AG04449 (cell line): ENCODE measurements around the gene CHRNB1.

ENCODE experiments used
- CTCF ChIA-PET: fragments of 350-600 bp; formaldehyde crosslinking; extraction: SDS; loops from one replicate; lab custom pipeline; 2021; ENCODE audit warnings: antibody characterized with exemption; lab: Yijun Ruan, JAX
- POLR2A ChIA-PET: fragments of 400-600, 350-600 bp; formaldehyde crosslinking; extraction: SDS; loops from one replicate; lab custom pipeline; 2020; ENCODE audit warnings: antibody characterized with exemption, inconsistent platforms; lab: Yijun Ruan, JAX
- DNase-seq: peaks from one replicate; pipeline ENCODE4 v3.0.0-alpha.2; 2010; ENCODE audit warnings: low read depth, low spot score
- H3K4me3 ChIP-seq: 2 replicates; pipeline ENCODE4 v1.5.1; 2011; ENCODE audit warnings: low read depth, mild to moderate bottlenecking, control low read depth, low read length
- TF ChIP-seq, protein P1 (sequence below): IDR thresholded peaks from one replicate; pipeline ENCODE4 v1.5.1; 2011; ENCODE audit warnings: mild to moderate bottlenecking, moderate library complexity, low read length, control low read depth, inconsistent platforms; ENCODE audit not compliant: insufficient read depth; ENCODE audit errors: missing control alignments

Gene CHRNB1

DNA sequence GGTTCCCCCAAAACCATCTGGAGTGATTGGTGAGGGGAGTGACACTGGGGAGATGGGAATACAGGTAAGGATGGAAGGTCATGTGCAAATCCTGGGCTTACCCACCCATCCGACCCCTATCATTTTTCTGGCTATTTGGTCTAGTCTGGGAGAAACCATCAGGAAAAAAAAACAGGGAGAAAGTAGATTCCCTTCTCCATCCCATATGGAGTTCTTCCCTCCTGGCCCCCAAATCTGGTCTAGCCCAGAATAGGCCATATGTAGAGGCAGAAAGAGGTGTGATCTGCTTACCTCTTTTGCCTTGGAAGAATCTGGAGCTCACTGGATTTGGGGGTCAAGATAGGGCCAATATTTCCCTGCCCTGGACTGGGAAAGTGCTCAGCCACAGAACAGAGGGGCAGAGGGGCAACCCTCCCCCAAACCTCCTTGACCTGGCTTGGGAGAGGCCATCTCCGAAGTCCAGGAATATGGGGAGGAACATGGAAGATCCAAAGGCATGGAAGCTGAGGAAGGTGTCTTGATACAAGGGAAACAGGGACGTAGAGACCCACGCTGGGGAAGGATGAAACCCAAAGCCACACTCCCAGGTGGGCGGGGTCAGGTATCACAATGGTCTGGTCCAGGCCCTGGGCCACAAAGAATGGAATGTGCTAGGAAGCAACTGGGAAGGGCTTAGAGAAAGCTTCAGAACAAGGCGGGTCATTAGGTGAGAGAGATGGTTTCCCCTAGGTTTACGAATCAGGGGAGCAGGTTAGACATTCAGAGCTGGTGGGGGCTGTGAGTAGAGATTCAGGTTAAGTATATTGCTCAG is 16.2 kb downstream of the CHRNB1 start:
- TF ChIP-seq, protein P1, sequence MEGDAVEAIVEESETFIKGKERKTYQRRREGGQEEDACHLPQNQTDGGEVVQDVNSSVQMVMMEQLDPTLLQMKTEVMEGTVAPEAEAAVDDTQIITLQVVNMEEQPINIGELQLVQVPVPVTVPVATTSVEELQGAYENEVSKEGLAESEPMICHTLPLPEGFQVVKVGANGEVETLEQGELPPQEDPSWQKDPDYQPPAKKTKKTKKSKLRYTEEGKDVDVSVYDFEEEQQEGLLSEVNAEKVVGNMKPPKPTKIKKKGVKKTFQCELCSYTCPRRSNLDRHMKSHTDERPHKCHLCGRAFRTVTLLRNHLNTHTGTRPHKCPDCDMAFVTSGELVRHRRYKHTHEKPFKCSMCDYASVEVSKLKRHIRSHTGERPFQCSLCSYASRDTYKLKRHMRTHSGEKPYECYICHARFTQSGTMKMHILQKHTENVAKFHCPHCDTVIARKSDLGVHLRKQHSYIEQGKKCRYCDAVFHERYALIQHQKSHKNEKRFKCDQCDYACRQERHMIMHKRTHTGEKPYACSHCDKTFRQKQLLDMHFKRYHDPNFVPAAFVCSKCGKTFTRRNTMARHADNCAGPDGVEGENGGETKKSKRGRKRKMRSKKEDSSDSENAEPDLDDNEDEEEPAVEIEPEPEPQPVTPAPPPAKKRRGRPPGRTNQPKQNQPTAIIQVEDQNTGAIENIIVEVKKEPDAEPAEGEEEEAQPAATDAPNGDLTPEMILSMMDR: no peak
- H3K4me3 ChIP-seq: no peak overlapping the region
- CTCF ChIA-PET: interaction anchor here (0.6 to 1.3 kb wide), 5 partner anchors 13 to 165 kb away, joined by 3 to 5 read pairs (median 3); no protein-coding TSS in a partner anchor
- POLR2A ChIA-PET: interaction anchor here (1.6 kb wide), 1 partner anchor 23 kb away, joined by 6 read pairs; the partner anchor contains the start of gene POLR2A
- DNase-seq: no peak

DNA sequence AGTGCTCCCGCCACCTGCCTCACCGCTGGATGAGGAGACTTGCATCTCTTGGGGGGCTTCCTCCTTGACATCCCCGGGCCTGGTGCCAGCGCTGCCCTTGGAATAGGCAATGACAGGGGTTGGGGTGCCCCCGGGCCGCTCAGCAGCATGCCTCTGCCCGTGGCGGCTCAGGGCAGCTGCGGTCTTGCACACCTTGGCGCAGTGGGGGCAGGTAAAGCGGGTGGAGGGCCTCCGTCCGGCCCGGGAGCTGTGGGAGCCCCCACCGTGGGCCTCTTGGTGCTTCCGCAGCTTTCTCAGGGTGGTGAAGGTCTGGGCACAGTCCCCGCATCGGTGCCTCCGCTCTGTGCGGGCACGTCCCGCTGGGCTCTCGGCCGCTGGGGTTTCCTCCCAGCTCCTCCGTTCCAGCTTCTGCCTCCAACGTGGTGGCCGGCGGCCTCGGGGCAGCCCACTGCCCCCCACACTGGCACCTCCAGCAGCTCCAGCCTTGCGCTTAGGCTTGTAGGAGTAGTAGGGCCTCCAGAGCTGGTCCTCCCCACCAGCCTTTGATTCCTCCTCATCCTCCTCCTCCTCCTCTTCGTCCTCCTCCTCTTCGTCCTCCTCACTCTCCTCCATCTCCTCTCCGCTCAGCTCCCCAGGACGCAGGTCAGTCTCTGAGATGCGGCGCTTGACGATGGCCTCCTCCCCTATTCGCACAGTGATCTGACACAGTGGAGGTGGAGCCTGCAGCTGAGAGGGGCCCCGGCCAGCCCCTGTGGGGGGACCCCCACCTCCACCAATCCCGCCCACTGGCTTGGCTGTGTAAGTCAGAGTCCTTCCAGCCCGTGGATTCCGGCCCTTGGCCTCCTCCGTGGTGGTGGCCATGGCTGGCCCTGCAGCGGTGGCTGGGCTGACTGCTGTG is 17.9 kb downstream of the CHRNB1 start:
- DNase-seq: no peak
- ChIA-PET CTCF (interaction anchor here (1.0 to 1.5 kb wide), 4 partner anchors 11 to 98 kb away, joined by 3 to 6 read pairs (median 4); no protein-coding TSS in a partner anchor), POLR2A (interaction anchor here (1.0 kb wide), 1 partner anchor 15 kb away, joined by 3 read pairs; no protein-coding TSS in a partner anchor)
- TF ChIP-seq, protein P1: no peak
- no peak overlapping the region for H3K4me3 ChIP-seq

DNA sequence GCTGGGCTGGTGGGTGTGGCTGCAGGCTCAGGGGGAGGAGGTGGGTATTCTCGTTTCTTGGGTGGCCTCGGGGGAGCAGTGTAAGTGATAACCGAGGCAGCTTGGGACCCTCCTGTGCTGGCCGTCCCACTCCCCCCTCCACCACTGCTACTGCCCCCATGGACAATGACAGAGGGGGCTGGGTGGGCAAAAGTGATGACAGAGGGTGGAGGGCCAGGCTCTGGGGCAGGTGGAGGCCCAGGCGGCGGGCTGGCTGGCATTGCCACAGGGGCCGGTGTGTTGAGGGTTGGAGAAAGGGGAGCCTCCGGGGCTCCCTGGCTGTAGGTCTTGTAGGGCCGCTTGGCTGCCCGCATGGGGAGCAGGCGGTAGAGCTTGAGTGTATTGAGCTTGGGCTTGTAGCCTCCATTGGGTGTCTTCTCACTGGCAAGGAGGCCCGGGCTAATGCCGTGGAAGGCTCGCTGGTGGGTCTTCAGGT is 18.5 kb downstream of the CHRNB1 start:
- ChIA-PET POLR2A (no interaction called here), CTCF (interaction anchor here (1.3 kb wide), 1 partner anchor 13 kb away, joined by 4 read pairs; no protein-coding TSS in a partner anchor)
- TF ChIP-seq, protein P1: no peak
- H3K4me3 ChIP-seq: no peak overlapping the region
- no peak for DNase-seq

DNA sequence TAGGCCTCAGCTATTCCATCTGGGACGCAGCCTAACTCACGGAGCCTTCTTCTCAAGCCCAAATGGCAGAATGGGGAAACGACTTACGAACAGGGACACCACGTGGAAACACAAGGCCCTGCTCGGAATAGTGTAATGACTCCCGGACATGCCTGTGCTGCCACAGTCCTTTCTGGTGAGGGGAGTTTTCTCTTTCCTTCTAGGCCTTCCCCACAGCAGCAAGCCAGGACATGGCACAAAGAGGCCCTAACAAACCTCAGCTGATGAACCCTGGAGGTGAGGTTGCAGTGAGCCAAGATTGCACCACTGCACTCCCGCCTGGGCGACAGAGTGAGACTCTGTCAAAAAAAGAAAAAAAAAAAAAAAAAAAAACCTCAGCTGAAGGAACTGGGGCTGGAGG is 19.2 kb downstream of the CHRNB1 start:
- TF ChIP-seq, protein P1: no peak
- ChIA-PET POLR2A (no interaction called here), CTCF (no interaction called here)
- H3K4me3 ChIP-seq: no peak overlapping the region
- no peak for DNase-seq

DNA sequence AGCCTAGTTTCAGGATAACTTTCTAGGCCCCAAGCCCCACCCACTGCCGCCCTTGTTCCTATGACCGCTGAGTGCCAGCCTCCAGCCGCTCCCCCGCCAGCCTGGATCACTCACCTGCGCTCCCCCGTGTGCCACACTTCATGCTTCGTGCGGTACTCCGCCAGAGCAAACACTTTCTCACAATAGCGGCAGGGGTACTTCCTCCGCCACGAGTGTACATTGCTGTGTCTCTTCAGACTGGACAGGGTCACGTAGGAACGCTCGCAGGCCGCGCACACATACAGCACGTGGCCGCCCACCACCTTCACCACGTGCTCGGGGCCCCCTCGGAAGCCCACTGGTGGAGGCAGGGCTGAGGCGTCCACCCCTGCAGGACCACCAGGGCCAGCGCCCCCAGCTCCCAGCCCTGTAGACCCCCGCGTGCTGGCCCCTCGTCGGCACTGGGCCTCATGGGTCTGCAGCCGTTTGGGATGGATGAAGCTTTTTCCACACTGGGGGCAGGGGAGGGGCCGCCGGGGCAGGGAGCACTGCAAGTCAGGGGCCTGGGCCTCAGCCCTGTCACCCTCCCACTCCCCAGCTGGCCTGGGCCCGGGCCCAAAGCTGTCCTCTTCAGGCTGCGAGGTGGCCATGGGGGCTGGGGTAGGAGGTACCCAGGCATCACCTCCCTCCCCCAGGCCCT is 20.9 kb downstream of the CHRNB1 start:
- H3K4me3 ChIP-seq: no peak overlapping the region
- ChIA-PET CTCF (interaction anchor here (2.8 kb wide), 1 partner anchor 95 kb away, joined by 8 read pairs; the partner anchor contains the start of gene SENP3), POLR2A (interaction anchor here (1.1 to 1.4 kb wide), 2 partner anchors 10 to 11 kb away, joined by 4 to 8 read pairs; no protein-coding TSS in a partner anchor)
- TF ChIP-seq, protein P1: no peak
- no peak for DNase-seq
